ENCODE data around the gene TOP1. TPM values are rescaled to one million over a fixed set of nuclear protein-coding genes. Genes with fewer than 3 reads are reported as not detected.

TOP1 gene
- total RNA-seq, 8 experiments from 2014 or later, result 20.6 to 99.6 (median 34.0) TPM

- in situ Hi-C loops (cut with MboI; ENCODE audit: low pct_unique_long_range_greater_than_20kb in 2 of 9, low sequenced_read_pairs in 9 of 9, unreplicated experiment in 9 of 9), result no loop called here
- Histone ChIP-seq H3K4me1 (replicated peaks in 1 of 2) (peaks cover 26 to 27% of the 10 kb centered on the region in 2 donors), H3K27ac (peak overlapping the region; percentile 98 to 99), H3K4me3 (peak overlapping the region; percentile 86 to 97 (median 95))
- peak in 1 of 8 experiments; percentile 22 for ATAC-seq (replicated peaks in 6 of 8)
- WGBS, 10 experiments, result 37 to 100% (median 73%) methylated on average over 1 to 17 of the region's 23 CpGs; no CpG with 5 or more reads in 2 of the 10 experiments
Observed at GRCh38 chr20:41135888-41136679, 107.5 kb downstream of the TOP1 start.

- Histone ChIP-seq H3K4me1 (replicated peaks in 1 of 2) (peaks cover 34 to 35% of the 10 kb centered on the region in 2 donors), H3K4me3 (peak within 1 kb of the TSS; percentile 86 to 97 (median 95)), H3K27ac (peak within 1 kb of the TSS; percentile 98 to 99)
- peak; percentile 66 to 84 (median 81) for ATAC-seq (replicated peaks in 6 of 8)
- in situ Hi-C loops (cut with MboI; ENCODE audit: low pct_unique_long_range_greater_than_20kb in 2 of 9, low sequenced_read_pairs in 9 of 9, unreplicated experiment in 9 of 9), result no loop called here
- WGBS, 10 experiments, result 0 to 20% methylated on average over 2 of the region's 121 CpGs; no CpG with 5 or more reads in 8 of the 10 experiments
Observed at GRCh38 chr20:41136680-41137613, 108.3 kb downstream of the TOP1 start, which contains the start of gene PLCG1. TSS of gene PLCG1 (plus strand) at chr20:41137543. CDS start at chr20:41137642, 99 bp downstream.

- 0% methylated on average over 1 to 8 of the region's 66 CpGs; no CpG with 5 or more reads in 6 of the 10 experiments for WGBS, 10 experiments
- peaks cover 38 to 40% of the 10 kb centered on the region in 2 donors for H3K4me1 ChIP-seq (replicated peaks in 1 of 2)
- peak in 7 of 8 experiments; percentile 1 to 48 (median 38) for ATAC-seq (replicated peaks in 6 of 8)
- peak overlapping the region; percentile 98 to 99 for H3K27ac ChIP-seq
- H3K4me3 ChIP-seq, result peak overlapping the region; percentile 86 to 97 (median 95)
- in situ Hi-C loops (cut with MboI; ENCODE audit: low pct_unique_long_range_greater_than_20kb in 2 of 9, low sequenced_read_pairs in 9 of 9, unreplicated experiment in 9 of 9), result no loop called here
Observed at GRCh38 chr20:41137614-41138474, 109.2 kb downstream of the TOP1 start.

GRCh38 chr20:41138475-41139226 is 110.0 kb downstream of the TOP1 start:
- no peak for ATAC-seq (replicated peaks in 6 of 8)
- in situ Hi-C loops (cut with MboI; ENCODE audit: low pct_unique_long_range_greater_than_20kb in 2 of 9, low sequenced_read_pairs in 9 of 9, unreplicated experiment in 9 of 9), result no loop called here
- 0 to 20% (median 20%) methylated on average over 2 to 8 of the region's 12 CpGs; no CpG with 5 or more reads in 5 of the 10 experiments for WGBS, 10 experiments
- Histone ChIP-seq H3K27ac (peak overlapping the region; percentile 98 to 99), H3K4me3 (peak overlapping the region; percentile 86 to 97 (median 95)), H3K4me1 (replicated peaks in 1 of 2) (peaks cover 38 to 40% of the 10 kb centered on the region in 2 donors)

GRCh38 chr20:41139227-41140093 is 110.8 kb downstream of the TOP1 start:
- peaks cover 38 to 40% of the 10 kb centered on the region in 2 donors for H3K4me1 ChIP-seq (replicated peaks in 1 of 2)
- ATAC-seq (replicated peaks in 6 of 8), result no peak
- H3K27ac ChIP-seq, result no peak overlapping the region
- 32 to 82% (median 58%) methylated on average over 1 to 4 of the region's 5 CpGs; no CpG with 5 or more reads in 2 of the 10 experiments for WGBS, 10 experiments
- peak overlapping the region; percentile 86 to 97 (median 95) for H3K4me3 ChIP-seq
- in situ Hi-C loops (cut with MboI; ENCODE audit: low pct_unique_long_range_greater_than_20kb in 2 of 9, low sequenced_read_pairs in 9 of 9, unreplicated experiment in 9 of 9), result no loop called here

- peaks cover 38 to 40% of the 10 kb centered on the region in 2 donors for H3K4me1 ChIP-seq (replicated peaks in 1 of 2)
- in situ Hi-C loops (cut with MboI; ENCODE audit: low pct_unique_long_range_greater_than_20kb in 2 of 9, low sequenced_read_pairs in 9 of 9, unreplicated experiment in 9 of 9), result no loop called here
- no peak for ATAC-seq (replicated peaks in 6 of 8)
- WGBS, 10 experiments, result 23 to 100% (median 72%) methylated on average over 1 to 6 of the region's 10 CpGs; no CpG with 5 or more reads in 3 of the 10 experiments
- H3K27ac ChIP-seq, result no peak overlapping the region
- H3K4me3 ChIP-seq, result no peak overlapping the region
Observed at GRCh38 chr20:41140226-41141133, 111.9 kb downstream of the TOP1 start.

GRCh38 chr20:41141153-41141815 is 112.7 kb downstream of the TOP1 start:
- peaks cover 32 to 34% of the 10 kb centered on the region in 2 donors for H3K4me1 ChIP-seq (replicated peaks in 1 of 2)
- WGBS, 10 experiments, result 0 to 100% (median 43%) methylated on average over 1 to 7 of the region's 8 CpGs; no CpG with 5 or more reads in 6 of the 10 experiments
- ATAC-seq (replicated peaks in 6 of 8), result no peak
- H3K27ac ChIP-seq, result peak overlapping the region in 1 of 2 donors; percentile 5
- H3K4me3 ChIP-seq, result no peak overlapping the region
- in situ Hi-C loops (cut with MboI; ENCODE audit: low pct_unique_long_range_greater_than_20kb in 2 of 9, low sequenced_read_pairs in 9 of 9, unreplicated experiment in 9 of 9), result no loop called here

GRCh38 chr20:41142245-41142644 is 113.6 kb downstream of the TOP1 start:
- Histone ChIP-seq H3K4me3 (no peak overlapping the region), H3K4me1 (replicated peaks in 1 of 2) (peaks cover 29 to 33% of the 10 kb centered on the region in 2 donors), H3K27ac (no peak overlapping the region)
- WGBS, 10 experiments, result 60 to 100% (median 81%) methylated on average over 1 to 3 of the region's 4 CpGs; no CpG with 5 or more reads in 6 of the 10 experiments
- in situ Hi-C loops (cut with MboI; ENCODE audit: low pct_unique_long_range_greater_than_20kb in 2 of 9, low sequenced_read_pairs in 9 of 9, unreplicated experiment in 9 of 9), result no loop called here
- no peak for ATAC-seq (replicated peaks in 6 of 8)

GRCh38 chr20:41142919-41143318 is 114.3 kb downstream of the TOP1 start:
- Histone ChIP-seq H3K27ac (no peak overlapping the region), H3K4me3 (no peak overlapping the region), H3K4me1 (replicated peaks in 1 of 2) (peaks cover 29 to 33% of the 10 kb centered on the region in 2 donors)
- WGBS, 10 experiments, result 79 to 96% (median 87%) methylated on average over 2 to 4 of the region's 5 CpGs; no CpG with 5 or more reads in 5 of the 10 experiments
- in situ Hi-C loops (cut with MboI; ENCODE audit: low pct_unique_long_range_greater_than_20kb in 2 of 9, low sequenced_read_pairs in 9 of 9, unreplicated experiment in 9 of 9), result no loop called here
- ATAC-seq (replicated peaks in 6 of 8), result no peak

GRCh38 chr20:41143354-41143753 is 114.7 kb downstream of the TOP1 start:
- H3K27ac ChIP-seq, result no peak overlapping the region
- in situ Hi-C loops (cut with MboI; ENCODE audit: low pct_unique_long_range_greater_than_20kb in 2 of 9, low sequenced_read_pairs in 9 of 9, unreplicated experiment in 9 of 9), result no loop called here

More at GRCh38 chr20:41143354-41143753, 114.7 kb downstream of the TOP1 start:
- ATAC-seq (replicated peaks in 6 of 8), result no peak
- peaks cover 29 to 34% of the 10 kb centered on the region in 2 donors for H3K4me1 ChIP-seq (replicated peaks in 1 of 2)
- WGBS, 10 experiments, result 37 to 100% (median 90%) methylated on average over 1 to 2 of the region's 2 CpGs; no CpG with 5 or more reads in 5 of the 10 experiments
- H3K4me3 ChIP-seq, result no peak overlapping the region
